ENCODE measurements around the gene ALK. TPM values are rescaled to one million over a fixed set of nuclear protein-coding genes. Genes with fewer than 3 reads are reported as not detected.

ALK gene
- total RNA-seq, 1 donor from 2014 or later: not detected

GRCh38 chr2:29706171-29706720 is 215.1 kb downstream of the ALK start:
- H3K36me3 ChIP-seq: no peaks in the 10 kb centered on the region

DNA sequence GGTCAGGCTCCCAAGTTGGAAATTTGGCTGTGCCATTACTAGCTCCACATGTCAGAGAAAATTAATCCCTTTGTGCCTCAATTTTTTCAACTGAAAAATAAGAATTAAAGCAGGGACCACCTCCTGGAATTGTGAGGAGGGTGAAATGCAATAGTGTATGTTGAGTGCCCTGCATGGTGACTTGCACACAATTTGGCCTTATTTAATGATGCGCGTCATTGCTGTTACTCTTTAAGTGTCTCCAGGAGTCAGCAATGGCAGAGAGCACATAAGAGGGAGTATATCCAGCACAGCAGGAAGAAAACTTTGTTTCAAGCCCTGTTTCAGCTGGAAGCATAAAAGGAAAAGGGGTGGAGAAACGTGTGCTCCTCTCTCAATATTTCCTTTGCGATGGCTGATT is 215.8 kb downstream of the ALK start:
- TF ChIP-seq, protein P1, sequence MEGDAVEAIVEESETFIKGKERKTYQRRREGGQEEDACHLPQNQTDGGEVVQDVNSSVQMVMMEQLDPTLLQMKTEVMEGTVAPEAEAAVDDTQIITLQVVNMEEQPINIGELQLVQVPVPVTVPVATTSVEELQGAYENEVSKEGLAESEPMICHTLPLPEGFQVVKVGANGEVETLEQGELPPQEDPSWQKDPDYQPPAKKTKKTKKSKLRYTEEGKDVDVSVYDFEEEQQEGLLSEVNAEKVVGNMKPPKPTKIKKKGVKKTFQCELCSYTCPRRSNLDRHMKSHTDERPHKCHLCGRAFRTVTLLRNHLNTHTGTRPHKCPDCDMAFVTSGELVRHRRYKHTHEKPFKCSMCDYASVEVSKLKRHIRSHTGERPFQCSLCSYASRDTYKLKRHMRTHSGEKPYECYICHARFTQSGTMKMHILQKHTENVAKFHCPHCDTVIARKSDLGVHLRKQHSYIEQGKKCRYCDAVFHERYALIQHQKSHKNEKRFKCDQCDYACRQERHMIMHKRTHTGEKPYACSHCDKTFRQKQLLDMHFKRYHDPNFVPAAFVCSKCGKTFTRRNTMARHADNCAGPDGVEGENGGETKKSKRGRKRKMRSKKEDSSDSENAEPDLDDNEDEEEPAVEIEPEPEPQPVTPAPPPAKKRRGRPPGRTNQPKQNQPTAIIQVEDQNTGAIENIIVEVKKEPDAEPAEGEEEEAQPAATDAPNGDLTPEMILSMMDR (IDR thresholded peaks at IDR 0.05): no peak
- no peaks in the 10 kb centered on the region for H3K4me1 ChIP-seq
- H3K9me3 ChIP-seq: no peaks in the 10 kb centered on the region
- H3K4me3 ChIP-seq: no peak overlapping the region
- intact Hi-C loops (cut with DNase I): no loop called here
- no peaks in the 10 kb centered on the region for H3K36me3 ChIP-seq
- H3K27ac ChIP-seq: no peak overlapping the region
- DNase-seq (ENCODE audit: low spot score in 2 of 2): no peak
- no peaks in the 10 kb centered on the region for H3K27me3 ChIP-seq

More at GRCh38 chr2:29706171-29706720, 215.1 kb downstream of the ALK start:
- TF ChIP-seq, protein P1 (IDR thresholded peaks at IDR 0.05): no peak
- Histone ChIP-seq H3K27me3 (no peaks in the 10 kb centered on the region), H3K4me1 (no peaks in the 10 kb centered on the region), H3K4me3 (no peak overlapping the region), H3K27ac (no peak overlapping the region), H3K9me3 (no peaks in the 10 kb centered on the region)
- intact Hi-C loops (cut with DNase I): no loop called here
- DNase-seq (ENCODE audit: low spot score in 2 of 2): no peak

- H3K36me3 ChIP-seq: no peaks in the 10 kb centered on the region
- intact Hi-C loops (cut with DNase I): no loop called here
- H3K27me3 ChIP-seq: no peaks in the 10 kb centered on the region
- no peaks in the 10 kb centered on the region for H3K9me3 ChIP-seq
- TF ChIP-seq, protein P1 (IDR thresholded peaks at IDR 0.05): no peak
- no peak overlapping the region for H3K4me3 ChIP-seq
- DNase-seq (ENCODE audit: low spot score in 2 of 2): no peak
- no peaks in the 10 kb centered on the region for H3K4me1 ChIP-seq
- H3K27ac ChIP-seq: no peak overlapping the region
These were observed 218.1 kb downstream of the ALK start for GRCh38 chr2:29703336-29703735.

- Histone ChIP-seq H3K9me3 (no peaks in the 10 kb centered on the region), H3K27me3 (no peaks in the 10 kb centered on the region), H3K27ac (no peak overlapping the region), H3K4me1 (no peaks in the 10 kb centered on the region), H3K36me3 (no peaks in the 10 kb centered on the region), H3K4me3 (no peak overlapping the region)
- no peak for DNase-seq (ENCODE audit: low spot score in 2 of 2)
- TF ChIP-seq, protein P1 (IDR thresholded peaks at IDR 0.05): no peak
- intact Hi-C loops (cut with DNase I): no loop called here
These were observed 219.1 kb downstream of the ALK start for GRCh38 chr2:29702276-29702675.

GRCh38 chr2:29700560-29700959 is 220.8 kb downstream of the ALK start:
- intact Hi-C loops (cut with DNase I): no loop called here
- H3K4me1 ChIP-seq: no peaks in the 10 kb centered on the region
- DNase-seq (ENCODE audit: low spot score in 2 of 2): no peak
- no peak overlapping the region for H3K4me3 ChIP-seq
- H3K36me3 ChIP-seq: no peaks in the 10 kb centered on the region
- no peaks in the 10 kb centered on the region for H3K9me3 ChIP-seq
- TF ChIP-seq, protein P1 (IDR thresholded peaks at IDR 0.05): no peak
- no peak overlapping the region for H3K27ac ChIP-seq
- no peaks in the 10 kb centered on the region for H3K27me3 ChIP-seq

DNA sequence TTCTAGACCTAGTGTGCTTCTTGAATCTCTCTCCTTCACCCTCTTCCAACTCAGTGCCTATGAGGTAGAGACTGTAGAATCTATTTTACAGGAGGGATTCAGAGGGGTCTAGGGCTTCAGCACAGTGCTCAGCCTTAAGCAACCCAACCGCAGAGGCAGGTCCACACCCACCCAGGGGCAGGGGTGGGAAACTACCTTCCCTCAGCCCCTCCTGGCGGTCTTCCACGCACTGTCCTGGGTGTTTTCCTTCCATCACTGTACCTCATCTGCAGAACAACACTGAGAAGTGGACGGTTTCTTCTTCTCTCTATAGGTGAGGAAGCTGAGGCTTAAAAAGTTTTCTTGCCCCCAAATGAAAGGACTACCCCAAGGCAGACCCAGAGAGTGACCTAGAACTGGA is 222.3 kb downstream of the ALK start:
- Histone ChIP-seq H3K27ac (no peak overlapping the region), H3K27me3 (no peaks in the 10 kb centered on the region), H3K4me3 (no peak overlapping the region), H3K4me1 (no peaks in the 10 kb centered on the region), H3K9me3 (no peaks in the 10 kb centered on the region), H3K36me3 (no peaks in the 10 kb centered on the region)
- intact Hi-C loops (cut with DNase I): no loop called here
- no peak for DNase-seq (ENCODE audit: low spot score in 2 of 2)
- TF ChIP-seq, protein P1 (IDR thresholded peaks at IDR 0.05): no peak
